ENCODE measurements around the gene LZTR1. TPM values are rescaled to one million over a fixed set of nuclear protein-coding genes. Genes with fewer than 3 reads are reported as not detected.
"Not testable (repeated sequence)": the region's sequence is repeated elsewhere in the genome, so short reads cannot be mapped to it uniquely, and the experiment has no call there.

LZTR1 gene
- total RNA-seq, 1 donor from 2014 or later = 37.5 TPM

DNA sequence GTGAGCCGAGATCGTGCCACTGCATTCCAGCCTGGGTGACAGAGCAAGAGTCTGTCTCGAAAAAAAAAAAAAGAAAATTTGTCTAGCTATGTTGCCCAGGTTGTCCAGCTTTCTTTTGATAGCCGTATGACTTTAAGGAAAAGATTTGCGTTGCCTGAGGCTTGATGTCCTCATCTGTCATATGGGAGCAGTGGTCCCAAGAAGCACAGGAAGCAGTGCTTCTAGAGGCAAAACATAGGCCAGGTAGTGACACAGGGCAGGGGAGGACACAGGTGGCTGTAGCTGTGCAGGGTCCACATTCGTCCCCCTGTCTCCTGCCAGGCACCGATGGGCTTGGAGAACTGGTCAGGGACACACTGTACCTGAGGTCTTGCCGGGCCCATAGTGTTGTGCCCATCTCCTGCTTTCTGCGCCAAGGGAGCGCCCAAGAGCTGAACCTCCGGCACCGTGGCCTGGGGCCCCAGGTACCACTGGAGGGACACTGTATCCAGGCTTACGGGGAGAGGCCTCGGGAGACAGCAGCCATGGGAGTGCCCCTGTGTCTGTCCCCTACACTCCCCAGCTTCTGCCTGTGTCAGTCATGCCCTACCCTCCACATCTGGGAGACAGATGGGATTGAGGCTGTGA lies 65.1 kb downstream of the LZTR1 start:
- DNase-seq (ENCODE audit: low spot score in 2 of 2) (no peak), FAIRE-seq (no peak)

DNA sequence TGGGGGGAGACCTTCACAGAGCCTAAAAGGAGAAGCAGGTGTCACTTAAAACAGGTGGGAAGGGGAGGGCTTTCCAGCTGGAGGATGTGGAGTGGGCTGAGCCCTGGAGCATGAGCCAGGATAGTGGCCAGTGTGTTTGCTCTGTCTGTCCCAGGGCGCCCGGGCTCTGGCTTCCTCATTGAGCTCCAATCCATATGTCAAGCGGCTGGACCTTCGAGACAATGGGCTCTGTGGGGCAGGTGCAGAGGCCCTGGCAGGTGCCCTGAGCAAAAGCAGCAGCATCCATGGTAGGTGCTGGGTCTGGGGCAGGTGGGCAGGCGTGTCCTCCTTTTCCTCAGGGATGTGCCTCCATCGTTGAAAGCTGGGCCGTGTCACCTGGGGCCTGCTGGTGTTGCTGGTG lies 65.6 kb downstream of the LZTR1 start:
- FAIRE-seq (no peak), DNase-seq (ENCODE audit: low spot score in 2 of 2) (no peak)

DNA sequence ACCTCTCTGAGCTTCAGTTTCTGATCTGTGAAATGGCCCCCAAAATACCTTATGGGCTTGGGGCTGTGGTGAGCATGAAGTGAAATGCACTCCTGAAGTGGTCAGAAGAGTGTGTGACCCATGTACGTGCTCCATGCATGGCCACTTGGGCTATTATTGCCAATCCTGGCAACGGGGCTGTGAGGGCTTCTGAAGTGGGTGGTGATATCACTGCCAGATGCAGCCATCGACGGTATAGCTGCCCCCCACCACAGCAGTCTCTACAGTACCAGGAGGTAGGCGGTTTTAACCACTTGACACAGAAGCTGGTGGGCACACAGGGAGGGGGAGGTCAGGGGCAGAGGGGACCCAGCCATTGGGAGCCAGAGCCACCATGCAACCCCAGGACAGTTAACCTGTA lies 66.4 kb downstream of the LZTR1 start:
- not testable (repeated sequence) for FAIRE-seq

More for the DNA sequence above, 66.4 kb downstream of the LZTR1 start:
- not testable (repeated sequence) for DNase-seq (ENCODE audit: low spot score in 2 of 2)

Small RNA genes within 50 kb of the gene (small RNA-seq; reads per million reads assigned to genes)
- gene MIR649 = not detected

Other genes starting within 250 kb of the LZTR1 start
- 4.5 TPM for gene SERPIND1, start 208.2 kb upstream of the LZTR1 start, total RNA-seq
- gene PI4KA, start 123.5 kb upstream of the LZTR1 start, total RNA-seq = 67.7 TPM
- gene SNAP29, start 123.3 kb upstream of the LZTR1 start, total RNA-seq = 6.5 TPM
- 53.4 TPM for gene CRKL, start 64.9 kb upstream of the LZTR1 start, total RNA-seq
- gene AIFM3, start 15.0 kb upstream of the LZTR1 start, total RNA-seq = 4.5 TPM
- 22.0 TPM for gene THAP7, start 19.8 kb downstream of the LZTR1 start, total RNA-seq
- 0.41 TPM for gene P2RX6, start 32.9 kb downstream of the LZTR1 start, total RNA-seq
- gene SLC7A4, start 50.3 kb downstream of the LZTR1 start, total RNA-seq = 2.0 TPM
- under 0.01 TPM for gene LRRC74B, start 63.6 kb downstream of the LZTR1 start, total RNA-seq